Measurements from ENCODE around the gene CNTD1.
"Not testable (repeated sequence)": the region's sequence is repeated elsewhere in the genome, so short reads cannot be mapped to it uniquely, and the experiment has no call there.

CNTD1 gene

GRCh38 chr17:42846594-42847280, 48.1 kb downstream of the CNTD1 start:
- peak; percentile 70 to 85 (median 77) for DNase-seq

- no peak for DNase-seq
Observed at GRCh38 chr17:42848093-42848492, 49.4 kb downstream of the CNTD1 start.

GRCh38 chr17:42849031-42849430, 50.4 kb downstream of the CNTD1 start:
- no peak for DNase-seq

- no peak for DNase-seq
Observed at GRCh38 chr17:42849451-42850181, 51.0 kb downstream of the CNTD1 start.

- no peak for DNase-seq
Observed at GRCh38 chr17:42850954-42851353, 52.3 kb downstream of the CNTD1 start, which contains the start of gene AOC3. TSS of gene AOC3 (plus strand) at chr17:42851199. CDS start at chr17:42851344, 145 bp downstream.

- not testable (repeated sequence) for DNase-seq
Observed at GRCh38 chr17:42851371-42852240, 52.9 kb downstream of the CNTD1 start.

GRCh38 chr17:42852351-42852750, 53.7 kb downstream of the CNTD1 start:
- DNase-seq: no peak

GRCh38 chr17:42853004-42853403, 54.3 kb downstream of the CNTD1 start:
- DNase-seq: peak; percentile 43 to 66 (median 61)

GRCh38 chr17:42853597-42853967, 54.9 kb downstream of the CNTD1 start:
- DNase-seq: no peak

GRCh38 chr17:42853968-42854790, 55.5 kb downstream of the CNTD1 start:
- no peak for DNase-seq

GRCh38 chr17:42855048-42855596, 56.5 kb downstream of the CNTD1 start:
- DNase-seq: peak; percentile 78 to 81 (median 78)

GRCh38 chr17:42856093-42856492, 57.4 kb downstream of the CNTD1 start:
- not testable (repeated sequence) for DNase-seq

GRCh38 chr17:42856516-42856915, 57.9 kb downstream of the CNTD1 start:
- not testable (repeated sequence) for DNase-seq

GRCh38 chr17:42857389-42857788, 58.7 kb downstream of the CNTD1 start:
- DNase-seq: no peak
